ENCODE measurements around the gene LYSMD1. TPM values are rescaled to one million over a fixed set of nuclear protein-coding genes. Genes with fewer than 3 reads are reported as not detected.

LYSMD1 gene
- total RNA-seq, 2 experiments from 2014 or later, result 3.7 to 6.2 TPM

Other genes with a start within 250 kb of the LYSMD1 start
- 42.3 and 66.8 TPM in 2 replicates for gene SETDB1, start 239.5 kb downstream of the LYSMD1 start, total RNA-seq (2014; rRNA removed; shearing (Covaris generic))
- 73.6 and 81.1 TPM in 2 replicates for gene SETDB1, start 239.5 kb downstream of the LYSMD1 start, total RNA-seq (2022)
- 50.9 and 64.7 TPM in 2 replicates for gene CERS2, start 191.1 kb downstream of the LYSMD1 start, total RNA-seq (2014; rRNA removed; shearing (Covaris generic))
- 92.8 and 96.6 TPM in 2 replicates for gene CERS2, start 191.1 kb downstream of the LYSMD1 start, total RNA-seq (2022)
- 0.67 and 1.1 TPM in 2 replicates for gene ANXA9, start 183.6 kb downstream of the LYSMD1 start, total RNA-seq (2014; rRNA removed; shearing (Covaris generic))
- 0.39 and 0.65 TPM in 2 replicates for gene ANXA9, start 183.6 kb downstream of the LYSMD1 start, total RNA-seq (2022)
- gene MINDY1, start 159.0 kb downstream of the LYSMD1 start, total RNA-seq (2014; rRNA removed; shearing (Covaris generic)), result 3.8 and 8.5 TPM in 2 replicates
- 10.2 and 13.8 TPM in 2 replicates for gene MINDY1, start 159.0 kb downstream of the LYSMD1 start, total RNA-seq (2022)
- gene PRUNE1, start 157.5 kb downstream of the LYSMD1 start, total RNA-seq (2014; rRNA removed; shearing (Covaris generic)), result 15.4 and 18.8 TPM in 2 replicates
- 20.4 and 20.8 TPM in 2 replicates for gene PRUNE1, start 157.5 kb downstream of the LYSMD1 start, total RNA-seq (2022)
- 1.6 and 2.1 TPM in 2 replicates for gene BNIPL, start 129.3 kb downstream of the LYSMD1 start, total RNA-seq (2014; rRNA removed; shearing (Covaris generic))
- 0.74 and 3.2 TPM in 2 replicates for gene BNIPL, start 129.3 kb downstream of the LYSMD1 start, total RNA-seq (2022)
- gene C1orf56, start 118.2 kb downstream of the LYSMD1 start, total RNA-seq (2014; rRNA removed; shearing (Covaris generic)), result 0.54 TPM in 1 of 2 replicates, not detected in the other
- 0.25 TPM in 1 of 2 replicates, not detected in the other for gene C1orf56, start 118.2 kb downstream of the LYSMD1 start, total RNA-seq (2022)
- gene CDC42SE1, start 106.3 kb downstream of the LYSMD1 start, total RNA-seq (2014; rRNA removed; shearing (Covaris generic)), result 44.1 and 48.2 TPM in 2 replicates
- 59.5 and 63.3 TPM in 2 replicates for gene CDC42SE1, start 106.3 kb downstream of the LYSMD1 start, total RNA-seq (2022)
- gene MLLT11, start 105.5 kb downstream of the LYSMD1 start, total RNA-seq (2014; rRNA removed; shearing (Covaris generic)), result 4.2 and 4.7 TPM in 2 replicates
- gene MLLT11, start 105.5 kb downstream of the LYSMD1 start, total RNA-seq (2022), result 4.7 and 4.8 TPM in 2 replicates
- gene GABPB2, start 95.1 kb downstream of the LYSMD1 start, total RNA-seq (2014; rRNA removed; shearing (Covaris generic)), result 14.7 and 17.2 TPM in 2 replicates
- 18.2 and 20.0 TPM in 2 replicates for gene GABPB2, start 95.1 kb downstream of the LYSMD1 start, total RNA-seq (2022)
- gene SEMA6C, start 19.3 kb downstream of the LYSMD1 start, total RNA-seq (2014; rRNA removed; shearing (Covaris generic)), result 0.54 and 1.1 TPM in 2 replicates
- gene SEMA6C, start 19.3 kb downstream of the LYSMD1 start, total RNA-seq (2022), result 1.9 and 2.0 TPM in 2 replicates
- gene TNFAIP8L2, start 9.3 kb downstream of the LYSMD1 start, total RNA-seq (2014; rRNA removed; shearing (Covaris generic)), result 7.7 and 12.5 TPM in 2 replicates
- gene TNFAIP8L2, start 9.3 kb downstream of the LYSMD1 start, total RNA-seq (2022), result 9.0 and 9.2 TPM in 2 replicates
- gene SCNM1, start 242 bp upstream of the LYSMD1 start, total RNA-seq (2014; rRNA removed; shearing (Covaris generic)), result 70.9 and 78.0 TPM in 2 replicates
- gene SCNM1, start 242 bp upstream of the LYSMD1 start, total RNA-seq (2022), result 54.1 and 63.1 TPM in 2 replicates
- not detected in 2 replicates for gene TMOD4, start 10.1 kb upstream of the LYSMD1 start, total RNA-seq (2014; rRNA removed; shearing (Covaris generic))
- gene TMOD4, start 10.1 kb upstream of the LYSMD1 start, total RNA-seq (2022), result 1.4 and 2.4 TPM in 2 replicates
- gene VPS72, start 24.3 kb upstream of the LYSMD1 start, total RNA-seq (2014; rRNA removed; shearing (Covaris generic)), result 51.1 and 65.9 TPM in 2 replicates
- gene VPS72, start 24.3 kb upstream of the LYSMD1 start, total RNA-seq (2022), result 54.3 and 67.9 TPM in 2 replicates
- 42.9 and 50.5 TPM in 2 replicates for gene PIP5K1A, start 32.6 kb upstream of the LYSMD1 start, total RNA-seq (2014; rRNA removed; shearing (Covaris generic))
- 75.8 and 85.3 TPM in 2 replicates for gene PIP5K1A, start 32.6 kb upstream of the LYSMD1 start, total RNA-seq (2022)
- 118 and 134 TPM in 2 replicates for gene PSMD4, start 88.8 kb upstream of the LYSMD1 start, total RNA-seq (2014; rRNA removed; shearing (Covaris generic))
- gene PSMD4, start 88.8 kb upstream of the LYSMD1 start, total RNA-seq (2022), result 137 and 150 TPM in 2 replicates
- gene ZNF687, start 116.4 kb upstream of the LYSMD1 start, total RNA-seq (2014; rRNA removed; shearing (Covaris generic)), result 18.0 and 20.9 TPM in 2 replicates
- gene ZNF687, start 116.4 kb upstream of the LYSMD1 start, total RNA-seq (2022), result 31.6 and 31.7 TPM in 2 replicates
- gene PI4KB, start 161.5 kb upstream of the LYSMD1 start, total RNA-seq (2014; rRNA removed; shearing (Covaris generic)), result 36.9 and 38.0 TPM in 2 replicates
- gene PI4KB, start 161.5 kb upstream of the LYSMD1 start, total RNA-seq (2022), result 50.6 and 60.4 TPM in 2 replicates
- 99.7 and 122 TPM in 2 replicates for gene RFX5, start 181.3 kb upstream of the LYSMD1 start, total RNA-seq (2014; rRNA removed; shearing (Covaris generic))
- gene RFX5, start 181.3 kb upstream of the LYSMD1 start, total RNA-seq (2022), result 115 and 131 TPM in 2 replicates
- gene SELENBP1, start 206.8 kb upstream of the LYSMD1 start, total RNA-seq (2014; rRNA removed; shearing (Covaris generic)), result not detected in 2 replicates
- not detected in 2 replicates for gene SELENBP1, start 206.8 kb upstream of the LYSMD1 start, total RNA-seq (2022)
- gene PSMB4, start 233.7 kb upstream of the LYSMD1 start, total RNA-seq (2014; rRNA removed; shearing (Covaris generic)), result 230 and 301 TPM in 2 replicates
- 240 and 242 TPM in 2 replicates for gene PSMB4, start 233.7 kb upstream of the LYSMD1 start, total RNA-seq (2022)